Endothelial cell of umbilical vein (primary cell): ENCODE data around the gene DTD1. TPM values are rescaled to one million over a fixed set of nuclear protein-coding genes. Genes with fewer than 3 reads are reported as not detected.

Experiments
- BruUV-seq: library from RNA; stranded (reverse); fragments of 400-500 nt; replicated peaks from 2 replicates; lab custom pipeline; 2021; lab: Mats Ljungman, UMichigan
- CTCF ChIA-PET: fragments of 300-600, 350-600 bp; sonication (Branson Sonifier 250); formaldehyde crosslinking; loops from one replicate; lab custom pipeline; 2021; ENCODE audit warnings: antibody characterized with exemption, inconsistent platforms; lab: Charles Lee
- POLR2A ChIA-PET: fragments of 300-600, 350-600 bp; sonication (Branson Sonifier 250); formaldehyde crosslinking; loops from one replicate; lab custom pipeline; 2021; ENCODE audit warnings: antibody characterized with exemption, inconsistent platforms; lab: Charles Lee
- DNase-seq: peaks from one replicate; pipeline ENCODE4 v3.0.0-alpha.2; 2011; ENCODE audit warnings: low read depth, low spot score
- FAIRE-seq: peaks from 2 replicates; lab custom pipeline; 2011; peaks lifted over from hg19 to GRCh38; lab: Jason Lieb, UNC
- H2AFZ ChIP-seq: 2 replicates; pipeline ENCODE4 v1.6.0; 2012; ENCODE audit warnings: low read depth, low read length, control low read depth, inconsistent platforms
- H3K27ac ChIP-seq: 2 replicates; pipeline ENCODE4 v1.5.1; 2011; ENCODE audit warnings: low read depth, mild to moderate bottlenecking, control low read depth, low read length, moderate library complexity; ENCODE audit not compliant: insufficient read depth
- H3K27me3 ChIP-seq, 2 experiments: 2 replicates each; pipeline versions ENCODE4 v1.6.0 to v1.6.1; 2011; ENCODE audit warnings: low read length in 2 of 2, mixed read lengths in 1 of 2; ENCODE audit not compliant: control insufficient read depth in 2 of 2, insufficient read depth in 2 of 2
- H3K36me3 ChIP-seq, 2 experiments: 2 replicates in 1 of 2; 3 replicates in 1 of 2; pipeline ENCODE4 v1.5.1; 2011; ENCODE audit warnings: low read length in 2 of 2, mild to moderate bottlenecking in 1 of 2, moderate library complexity in 1 of 2; ENCODE audit not compliant: control insufficient read depth in 2 of 2, insufficient read depth in 2 of 2; ENCODE audit errors: extremely low read depth in 1 of 2
- H3K4me1 ChIP-seq: 3 replicates; pipeline ENCODE4 v1.5.1; 2011; ENCODE audit warnings: mild to moderate bottlenecking, low read length; ENCODE audit not compliant: control insufficient read depth, insufficient read depth; ENCODE audit errors: extremely low read depth
- H3K4me2 ChIP-seq: 2 replicates; pipeline ENCODE4 v1.6.1; 2011; ENCODE audit warnings: low read length, control low read depth, mixed read lengths; ENCODE audit not compliant: insufficient read depth
- H3K4me3 ChIP-seq, 3 experiments: fragments of 200-600 bp in 1 of 3; sonication (generic), shearing (Covaris generic) in 1 of 3; replicated peaks in 1 of 3; 2 replicates each; pipeline ENCODE4 v1.5.1; 2011 to 2016; ENCODE audit warnings: control low read depth in 3 of 3, low read length in 3 of 3, mild to moderate bottlenecking in 2 of 3, inconsistent platforms in 1 of 3, low read depth in 1 of 3, moderate library complexity in 1 of 3; ENCODE audit not compliant: insufficient read depth in 1 of 3
- H3K79me2 ChIP-seq: 2 replicates; pipeline ENCODE4 v1.6.0; 2012; ENCODE audit warnings: low read length, inconsistent platforms; ENCODE audit not compliant: control insufficient read depth, insufficient read depth
- H3K9ac ChIP-seq: replicated peaks from 2 replicates; pipeline ENCODE3; 2011; ENCODE audit warnings: low read length, control low read depth; ENCODE audit not compliant: insufficient read depth; ENCODE audit errors: extremely low read depth
- H3K9me1 ChIP-seq: replicated peaks from 3 replicates; pipeline ENCODE4 v1.6.0; 2011; ENCODE audit warnings: mild to moderate bottlenecking, low read length; ENCODE audit not compliant: control insufficient read depth, insufficient read depth; ENCODE audit errors: extremely low read depth
- H3K9me3 ChIP-seq: replicated peaks from 2 replicates; pipeline ENCODE4 v1.5.1; 2012; ENCODE audit warnings: low read length, inconsistent platforms; ENCODE audit not compliant: control insufficient read depth, insufficient read depth
- H4K20me1 ChIP-seq: replicated peaks from 2 replicates; pipeline ENCODE3; 2011; ENCODE audit warnings: mild to moderate bottlenecking, low read length; ENCODE audit not compliant: control insufficient read depth, insufficient read depth; ENCODE audit errors: extremely low read depth
- EZH2 ChIP-seq: IDR thresholded peaks from 2 replicates; pipeline ENCODE4 v1.6.1; 2012; ENCODE audit warnings: borderline replicate concordance, low read depth, mild to moderate bottlenecking, moderate library complexity, low read length, inconsistent platforms; ENCODE audit not compliant: severe bottlenecking
- FOS ChIP-seq: IDR thresholded peaks from 2 replicates; pipeline ENCODE4 v1.6.1; 2011; ENCODE audit warnings: mild to moderate bottlenecking, low read length, moderate library complexity, borderline replicate concordance; ENCODE audit not compliant: insufficient read depth
- GATA2 ChIP-seq: IDR thresholded peaks from 2 replicates; pipeline ENCODE4 v1.7.0; 2011; ENCODE audit warnings: low read depth, mild to moderate bottlenecking, moderate library complexity, mixed read lengths, low read length; ENCODE audit not compliant: insufficient read length, insufficient read depth
- JUN ChIP-seq: IDR thresholded peaks from 2 replicates; pipeline ENCODE4 v1.6.1; 2011; ENCODE audit warnings: borderline replicate concordance, low read depth; ENCODE audit not compliant: insufficient read length, insufficient read depth
- MYC ChIP-seq: IDR thresholded peaks from one replicate; pipeline ENCODE4 v1.6.1; 2011; ENCODE audit warnings: mild to moderate bottlenecking, low read depth, low read length
- POLR2A ChIP-seq: IDR thresholded peaks from 2 replicates; pipeline ENCODE4 v1.6.1; 2012; ENCODE audit warnings: low read depth, mild to moderate bottlenecking, control low read depth, low read length
- POLR2AphosphoS5 ChIP-seq: IDR thresholded peaks from 2 replicates; pipeline ENCODE4 v1.6.1; 2012; ENCODE audit warnings: low read depth, mild to moderate bottlenecking, control low read depth, low read length, moderate library complexity; ENCODE audit not compliant: insufficient read depth
- dilution Hi-C: fragments of 300-500 bp; cut with MboI; formaldehyde crosslinking; loops from one replicate; pipeline ENCODE4 v1.15.0; 2019; ENCODE audit warnings: low sequenced_read_pairs; ENCODE audit not compliant: extremely low pct_ligation_motif_present
- intact Hi-C: fragments of 100-400 bp; cut with micrococcal nuclease; formaldehyde crosslinking; loops from one replicate; pipeline ENCODE4 v1.10.0; 2022
- polyA plus RNA-seq, 4 experiments: library from polyadenylated mRNA; depleted of rRNA in 3 of 4; stranded (reverse) in 3 of 4; unstranded in 1 of 4; fragments of >200 nt; gene quantifications; 2 replicates each; pipeline versions ENCODE4 v1.2.1 to v1.2.3, GENCODE V29; 2011 to 2012; ENCODE audit warnings: missing spikeins in 1 of 4
- total RNA-seq: library from RNA; stranded (reverse); gene quantifications from 2 replicates; pipeline ENCODE4 v1.2.3, GENCODE V29; 2021
- TF ChIP-seq, protein P1 (sequence below), 2 donors: IDR thresholded peaks; 1 replicate in 1 of 2; 2 replicates in 1 of 2; pipeline ENCODE4 v1.5.1; 2011; ENCODE audit warnings: low read length in 2 of 2, mild to moderate bottlenecking in 2 of 2, moderate library complexity in 2 of 2, control low read depth in 1 of 2, inconsistent platforms in 1 of 2, low read depth in 1 of 2; ENCODE audit not compliant: insufficient read depth in 1 of 2; ENCODE audit errors: extremely low read depth in 1 of 2
- TF ChIP-seq, protein P2 (sequence below): IDR thresholded peaks from 2 replicates; pipeline ENCODE4 v1.6.1; 2011; ENCODE audit not compliant: insufficient read depth, insufficient read length

The DTD1 gene
- total and polyA plus RNA-seq, 2 donors (not counting 3 experiments of a cell fraction or from before 2014, with no cell fraction given) = 48.2 to 50.8 TPM

DNA sequence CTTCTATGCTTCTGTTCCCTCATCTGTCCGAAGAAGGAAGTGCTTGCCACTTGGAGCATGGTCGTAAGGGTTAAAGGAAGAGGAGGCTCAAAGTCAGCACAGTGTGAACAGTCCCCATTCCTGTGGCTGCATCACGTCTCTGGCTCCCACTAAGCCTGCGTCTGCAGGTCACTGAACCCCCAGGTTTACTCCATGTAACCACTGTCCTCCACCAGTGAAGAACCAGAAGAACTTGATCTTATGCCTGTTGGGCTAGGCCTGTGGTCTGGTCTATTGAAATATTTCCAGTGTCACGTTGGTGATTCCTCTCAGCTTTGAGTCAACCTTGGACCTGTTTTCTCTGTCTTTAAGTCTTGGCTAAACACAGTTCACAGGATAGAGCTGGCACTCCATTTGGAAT lies 179.8 kb downstream of the DTD1 start:
- no peaks in the 10 kb centered on the region for H3K27me3 ChIP-seq
- no peaks in the 10 kb centered on the region for H3K9me3 ChIP-seq
- ChIA-PET CTCF (no interaction called here), POLR2A (no interaction called here)
- no peaks in the 10 kb centered on the region for H3K36me3 ChIP-seq
- dilution Hi-C loops = no loop called here
- no peak overlapping the region for H2AFZ ChIP-seq
- TF ChIP-seq, protein P1, sequence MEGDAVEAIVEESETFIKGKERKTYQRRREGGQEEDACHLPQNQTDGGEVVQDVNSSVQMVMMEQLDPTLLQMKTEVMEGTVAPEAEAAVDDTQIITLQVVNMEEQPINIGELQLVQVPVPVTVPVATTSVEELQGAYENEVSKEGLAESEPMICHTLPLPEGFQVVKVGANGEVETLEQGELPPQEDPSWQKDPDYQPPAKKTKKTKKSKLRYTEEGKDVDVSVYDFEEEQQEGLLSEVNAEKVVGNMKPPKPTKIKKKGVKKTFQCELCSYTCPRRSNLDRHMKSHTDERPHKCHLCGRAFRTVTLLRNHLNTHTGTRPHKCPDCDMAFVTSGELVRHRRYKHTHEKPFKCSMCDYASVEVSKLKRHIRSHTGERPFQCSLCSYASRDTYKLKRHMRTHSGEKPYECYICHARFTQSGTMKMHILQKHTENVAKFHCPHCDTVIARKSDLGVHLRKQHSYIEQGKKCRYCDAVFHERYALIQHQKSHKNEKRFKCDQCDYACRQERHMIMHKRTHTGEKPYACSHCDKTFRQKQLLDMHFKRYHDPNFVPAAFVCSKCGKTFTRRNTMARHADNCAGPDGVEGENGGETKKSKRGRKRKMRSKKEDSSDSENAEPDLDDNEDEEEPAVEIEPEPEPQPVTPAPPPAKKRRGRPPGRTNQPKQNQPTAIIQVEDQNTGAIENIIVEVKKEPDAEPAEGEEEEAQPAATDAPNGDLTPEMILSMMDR (IDR thresholded peaks at IDR 0.05; ENCODE audit: extremely low read depth in 1 of 2, insufficient read depth in 1 of 2, low read depth in 1 of 2, low read length in 2 of 2) = no peak
- TF ChIP-seq GATA2 (no peak), FOS (no peak), MYC (no peak), EZH2 (no peak), JUN (no peak), POLR2A (no peak), POLR2AphosphoS5 (no peak)
- TF ChIP-seq, protein P2, sequence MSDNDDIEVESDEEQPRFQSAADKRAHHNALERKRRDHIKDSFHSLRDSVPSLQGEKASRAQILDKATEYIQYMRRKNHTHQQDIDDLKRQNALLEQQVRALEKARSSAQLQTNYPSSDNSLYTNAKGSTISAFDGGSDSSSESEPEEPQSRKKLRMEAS = no peak
- H3K9ac ChIP-seq = no peak overlapping the region
- intact Hi-C loops = no loop called here
- DNase-seq (no peak), FAIRE-seq (no peak)
- no peaks in the 10 kb centered on the region for H3K9me1 ChIP-seq
- H3K4me2 ChIP-seq = no peak overlapping the region
- H4K20me1 ChIP-seq = no peaks in the 10 kb centered on the region
- H3K4me1 ChIP-seq = no peaks in the 10 kb centered on the region
- H3K79me2 ChIP-seq = no peaks in the 10 kb centered on the region
- no TSS peak for BruUV-seq
- no peak overlapping the region for H3K27ac ChIP-seq
- no peak overlapping the region for H3K4me3 ChIP-seq
